HEK293 (cell line): ENCODE data around the gene WRNIP1.

Experiments used
- ZBTB17 ChIP-seq: fragments of 450-650 bp; formaldehyde crosslinking; IDR thresholded peaks from 2 replicates; pipeline ENCODE4 v1.5.1; 2016; ENCODE audit warnings: missing biosample characterization, missing genetic modification characterization
- ZEB2 ChIP-seq: fragments of 450-650 bp; formaldehyde crosslinking; IDR thresholded peaks from 2 replicates; pipeline ENCODE4 v1.5.1; 2016; ENCODE audit warnings: missing biosample characterization, missing genetic modification characterization
- ZNF274 ChIP-seq, 2 experiments: fragments of 200-500 bp in 1 of 2; fragments of 450-650 bp in 1 of 2; sonication (Bioruptor generic) in 1 of 2; formaldehyde crosslinking in 1 of 2; IDR thresholded peaks; 2 replicates each; pipeline versions ENCODE4 v1.5.1 to v1.6.1; 2014 to 2016; ENCODE audit warnings: borderline replicate concordance in 1 of 2, inconsistent platforms in 1 of 2, low read length in 1 of 2, missing biosample characterization in 1 of 2, missing genetic modification characterization in 1 of 2
- ZNF341 ChIP-seq: fragments of 450-650 bp; formaldehyde crosslinking; IDR thresholded peaks from 2 replicates; pipeline ENCODE4; 2016; ENCODE audit warnings: low read depth, missing biosample characterization, missing genetic modification characterization
- ZNF544 ChIP-seq: fragments of 450-650 bp; formaldehyde crosslinking; IDR thresholded peaks from 2 replicates; pipeline ENCODE4 v1.5.0; 2017; ENCODE audit warnings: missing biosample characterization, missing genetic modification characterization
- ZNF629 ChIP-seq: fragments of 450-650 bp; formaldehyde crosslinking; IDR thresholded peaks from 2 replicates; pipeline ENCODE4 v1.5.1; 2017; ENCODE audit warnings: missing biosample characterization, missing genetic modification characterization
- TF ChIP-seq, protein P1 (sequence below): fragments of 450-650 bp; formaldehyde crosslinking; IDR thresholded peaks from 2 replicates; pipeline ENCODE4 v1.5.1; 2016; ENCODE audit warnings: missing biosample characterization, missing genetic modification characterization
- TF ChIP-seq, protein P2 (sequence below): fragments of 450-650 bp; formaldehyde crosslinking; IDR thresholded peaks from 2 replicates; pipeline ENCODE4 v1.5.1; 2016; ENCODE audit warnings: missing biosample characterization, missing genetic modification characterization, low read depth
- TF ChIP-seq, protein P3 (sequence below): fragments of 450-650 bp; formaldehyde crosslinking; IDR thresholded peaks from 2 replicates; pipeline ENCODE4 v1.5.1; 2016; ENCODE audit warnings: missing biosample characterization, missing genetic modification characterization

DNA sequence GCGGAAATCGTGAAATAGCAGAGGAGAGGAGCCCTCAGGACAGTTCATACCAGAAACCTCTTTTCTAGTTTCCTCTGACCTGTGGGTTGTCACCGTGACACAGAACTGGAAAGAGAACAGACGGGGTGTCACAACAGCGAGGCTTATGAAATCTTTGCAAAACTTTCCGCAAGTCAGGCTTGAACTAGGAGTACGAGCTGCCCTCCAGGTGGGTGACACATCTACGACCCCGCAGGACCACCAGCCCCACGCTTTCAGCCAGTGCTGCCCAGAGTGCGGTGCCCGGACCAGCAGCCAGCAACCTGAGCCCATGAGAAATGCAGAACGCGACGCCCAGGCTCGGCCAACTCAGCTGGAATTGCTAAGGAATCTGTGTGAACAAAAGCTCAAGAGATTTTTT lies 30.8 kb downstream of the WRNIP1 start:
- TF ChIP-seq ZNF341 (tag by site-specific recombination) = no peak
- TF ChIP-seq, protein P1, sequence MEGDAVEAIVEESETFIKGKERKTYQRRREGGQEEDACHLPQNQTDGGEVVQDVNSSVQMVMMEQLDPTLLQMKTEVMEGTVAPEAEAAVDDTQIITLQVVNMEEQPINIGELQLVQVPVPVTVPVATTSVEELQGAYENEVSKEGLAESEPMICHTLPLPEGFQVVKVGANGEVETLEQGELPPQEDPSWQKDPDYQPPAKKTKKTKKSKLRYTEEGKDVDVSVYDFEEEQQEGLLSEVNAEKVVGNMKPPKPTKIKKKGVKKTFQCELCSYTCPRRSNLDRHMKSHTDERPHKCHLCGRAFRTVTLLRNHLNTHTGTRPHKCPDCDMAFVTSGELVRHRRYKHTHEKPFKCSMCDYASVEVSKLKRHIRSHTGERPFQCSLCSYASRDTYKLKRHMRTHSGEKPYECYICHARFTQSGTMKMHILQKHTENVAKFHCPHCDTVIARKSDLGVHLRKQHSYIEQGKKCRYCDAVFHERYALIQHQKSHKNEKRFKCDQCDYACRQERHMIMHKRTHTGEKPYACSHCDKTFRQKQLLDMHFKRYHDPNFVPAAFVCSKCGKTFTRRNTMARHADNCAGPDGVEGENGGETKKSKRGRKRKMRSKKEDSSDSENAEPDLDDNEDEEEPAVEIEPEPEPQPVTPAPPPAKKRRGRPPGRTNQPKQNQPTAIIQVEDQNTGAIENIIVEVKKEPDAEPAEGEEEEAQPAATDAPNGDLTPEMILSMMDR = no peak
- TF ChIP-seq, protein P2, sequence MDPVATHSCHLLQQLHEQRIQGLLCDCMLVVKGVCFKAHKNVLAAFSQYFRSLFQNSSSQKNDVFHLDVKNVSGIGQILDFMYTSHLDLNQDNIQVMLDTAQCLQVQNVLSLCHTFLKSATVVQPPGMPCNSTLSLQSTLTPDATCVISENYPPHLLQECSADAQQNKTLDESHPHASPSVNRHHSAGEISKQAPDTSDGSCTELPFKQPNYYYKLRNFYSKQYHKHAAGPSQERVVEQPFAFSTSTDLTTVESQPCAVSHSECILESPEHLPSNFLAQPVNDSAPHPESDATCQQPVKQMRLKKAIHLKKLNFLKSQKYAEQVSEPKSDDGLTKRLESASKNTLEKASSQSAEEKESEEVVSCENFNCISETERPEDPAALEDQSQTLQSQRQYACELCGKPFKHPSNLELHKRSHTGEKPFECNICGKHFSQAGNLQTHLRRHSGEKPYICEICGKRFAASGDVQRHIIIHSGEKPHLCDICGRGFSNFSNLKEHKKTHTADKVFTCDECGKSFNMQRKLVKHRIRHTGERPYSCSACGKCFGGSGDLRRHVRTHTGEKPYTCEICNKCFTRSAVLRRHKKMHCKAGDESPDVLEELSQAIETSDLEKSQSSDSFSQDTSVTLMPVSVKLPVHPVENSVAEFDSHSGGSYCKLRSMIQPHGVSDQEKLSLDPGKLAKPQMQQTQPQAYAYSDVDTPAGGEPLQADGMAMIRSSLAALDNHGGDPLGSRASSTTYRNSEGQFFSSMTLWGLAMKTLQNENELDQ (tag by site-specific recombination) = no peak
- TF ChIP-seq ZBTB17 = no peak
- no peak for TF ChIP-seq ZEB2 (tag by site-specific recombination)
- TF ChIP-seq, protein P3, sequence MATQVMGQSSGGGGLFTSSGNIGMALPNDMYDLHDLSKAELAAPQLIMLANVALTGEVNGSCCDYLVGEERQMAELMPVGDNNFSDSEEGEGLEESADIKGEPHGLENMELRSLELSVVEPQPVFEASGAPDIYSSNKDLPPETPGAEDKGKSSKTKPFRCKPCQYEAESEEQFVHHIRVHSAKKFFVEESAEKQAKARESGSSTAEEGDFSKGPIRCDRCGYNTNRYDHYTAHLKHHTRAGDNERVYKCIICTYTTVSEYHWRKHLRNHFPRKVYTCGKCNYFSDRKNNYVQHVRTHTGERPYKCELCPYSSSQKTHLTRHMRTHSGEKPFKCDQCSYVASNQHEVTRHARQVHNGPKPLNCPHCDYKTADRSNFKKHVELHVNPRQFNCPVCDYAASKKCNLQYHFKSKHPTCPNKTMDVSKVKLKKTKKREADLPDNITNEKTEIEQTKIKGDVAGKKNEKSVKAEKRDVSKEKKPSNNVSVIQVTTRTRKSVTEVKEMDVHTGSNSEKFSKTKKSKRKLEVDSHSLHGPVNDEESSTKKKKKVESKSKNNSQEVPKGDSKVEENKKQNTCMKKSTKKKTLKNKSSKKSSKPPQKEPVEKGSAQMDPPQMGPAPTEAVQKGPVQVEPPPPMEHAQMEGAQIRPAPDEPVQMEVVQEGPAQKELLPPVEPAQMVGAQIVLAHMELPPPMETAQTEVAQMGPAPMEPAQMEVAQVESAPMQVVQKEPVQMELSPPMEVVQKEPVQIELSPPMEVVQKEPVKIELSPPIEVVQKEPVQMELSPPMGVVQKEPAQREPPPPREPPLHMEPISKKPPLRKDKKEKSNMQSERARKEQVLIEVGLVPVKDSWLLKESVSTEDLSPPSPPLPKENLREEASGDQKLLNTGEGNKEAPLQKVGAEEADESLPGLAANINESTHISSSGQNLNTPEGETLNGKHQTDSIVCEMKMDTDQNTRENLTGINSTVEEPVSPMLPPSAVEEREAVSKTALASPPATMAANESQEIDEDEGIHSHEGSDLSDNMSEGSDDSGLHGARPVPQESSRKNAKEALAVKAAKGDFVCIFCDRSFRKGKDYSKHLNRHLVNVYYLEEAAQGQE (tag by site-specific recombination) = no peak
- no peak for TF ChIP-seq ZNF274 (IDR thresholded peaks at IDR 0.05; ENCODE audit: low read length)
- no peak for TF ChIP-seq ZNF274 (tag by site-specific recombination; IDR thresholded peaks at IDR 0.05; ENCODE audit: borderline replicate concordance)
- TF ChIP-seq ZNF629 (tag by site-specific recombination) = no peak
- TF ChIP-seq ZNF544 (tag by site-specific recombination) = no peak
